HG02981 (cell line): ENCODE measurements around the gene SLCO1C1.
"Not testable (repeated sequence)": the region's sequence is repeated elsewhere in the genome, so short reads cannot be mapped to it uniquely, and the experiment has no call there.

Experiments
- ATAC-seq: cut with Tn5 transposase; IDR thresholded peaks from one replicate; pipeline ENCODE4 v1.9.1; 2021; ENCODE audit warnings: mild to moderate bottlenecking, moderate library complexity; ENCODE audit not compliant: unreplicated experiment

Gene SLCO1C1

GRCh38 chr12:20783796-20784357, 88.7 kb downstream of the SLCO1C1 start:
- ATAC-seq, result not testable (repeated sequence)

GRCh38 chr12:20792971-20793370, 97.8 kb downstream of the SLCO1C1 start:
- no peak for ATAC-seq

GRCh38 chr12:20798554-20798953, 103.4 kb downstream of the SLCO1C1 start:
- no peak for ATAC-seq

DNA sequence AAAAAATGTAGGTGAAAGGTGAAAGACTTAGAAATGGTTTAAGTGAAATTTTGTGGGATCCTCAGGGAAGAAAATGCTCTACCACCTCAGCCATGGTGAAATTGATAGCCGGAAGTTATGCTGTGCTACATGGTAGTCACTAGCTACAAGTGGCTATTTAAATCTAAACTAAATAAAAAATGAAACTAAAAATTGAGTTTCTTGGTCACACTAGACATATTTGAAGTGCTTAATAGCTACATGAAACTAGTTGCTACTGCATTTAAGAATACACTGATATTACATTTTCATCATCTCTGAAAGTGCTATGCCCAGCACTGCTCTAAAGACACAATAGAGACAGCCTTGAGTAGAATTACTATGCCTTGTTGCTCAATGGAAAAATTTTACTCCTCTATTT, 105.0 kb downstream of the SLCO1C1 start:
- no peak for ATAC-seq

- no peak for ATAC-seq
Observed at GRCh38 chr12:20801035-20801434, 105.9 kb downstream of the SLCO1C1 start.
